Stimulated activated CD4-positive, alpha-beta T cell treated with anti-CD3 and anti-CD28 coated beads, Interleukin-12 subunit alpha, Interleukin-12 subunit beta, amount 100 ng/mL, for 4 hours (primary cell): Measurements from ENCODE around the gene TRANK1.
"Not testable (repeated sequence)": the region's sequence is repeated elsewhere in the genome, so short reads cannot be mapped to it uniquely, and the experiment has no call there.

Experiments used
- DNase-seq: peaks from one replicate; pipeline ENCODE4 v3.0.0-alpha.2; 2020

TRANK1 gene

GRCh38 chr3:36944641-36945270 is at the start of gene TRANK1:
TRANK1 (minus strand) TSS chr3:36945054; CDS start chr3:36944809, 245 bp downstream.
- peak; percentile 71 for DNase-seq

- peak; percentile 91 for DNase-seq
Measured at GRCh38 chr3:36993326-36994283, 48.8 kb upstream of the TRANK1 start, which contains the start of gene MLH1. MLH1 (plus strand) TSS chr3:36993518; CDS start chr3:36993548, 30 bp downstream.

- DNase-seq = no peak
Measured at GRCh38 chr3:36992806-36993325, 48.0 kb upstream of the TRANK1 start, which contains the start of gene EPM2AIP1. EPM2AIP1 (minus strand) TSS chr3:36993131; CDS start chr3:36993077, 54 bp downstream.

- DNase-seq = no peak
Measured at GRCh38 chr3:36991923-36992805, 47.3 kb upstream of the TRANK1 start.

- DNase-seq = peak; percentile 7
Measured at GRCh38 chr3:36991147-36991546, 46.3 kb upstream of the TRANK1 start.

GRCh38 chr3:36989568-36989967 is 44.7 kb upstream of the TRANK1 start:
- no peak for DNase-seq

GRCh38 chr3:36989005-36989404 is 44.2 kb upstream of the TRANK1 start:
- no peak for DNase-seq

GRCh38 chr3:36988356-36988755 is 43.5 kb upstream of the TRANK1 start:
- DNase-seq = no peak

GRCh38 chr3:36981006-36981405 is 36.2 kb upstream of the TRANK1 start:
- no peak for DNase-seq

- no peak for DNase-seq
Measured at GRCh38 chr3:36973139-36973538, 28.3 kb upstream of the TRANK1 start.

GRCh38 chr3:36972163-36972562 is 27.3 kb upstream of the TRANK1 start:
- DNase-seq = no peak

- no peak for DNase-seq
Measured at GRCh38 chr3:36969540-36970432, 24.9 kb upstream of the TRANK1 start.

GRCh38 chr3:36969085-36969484 is 24.2 kb upstream of the TRANK1 start:
- no peak for DNase-seq

GRCh38 chr3:36965440-36965839 is 20.6 kb upstream of the TRANK1 start:
- DNase-seq = no peak

- no peak for DNase-seq
Measured at GRCh38 chr3:36964817-36965216, 20.0 kb upstream of the TRANK1 start.

GRCh38 chr3:36964331-36964730 is 19.5 kb upstream of the TRANK1 start:
- no peak for DNase-seq

GRCh38 chr3:36963008-36963407 is 18.2 kb upstream of the TRANK1 start:
- DNase-seq = not testable (repeated sequence)

GRCh38 chr3:36960502-36960901 is 15.6 kb upstream of the TRANK1 start:
- DNase-seq = no peak

GRCh38 chr3:36959821-36960220 is 15.0 kb upstream of the TRANK1 start:
- DNase-seq = no peak

GRCh38 chr3:36957862-36958686 is 13.2 kb upstream of the TRANK1 start:
- no peak for DNase-seq

GRCh38 chr3:36957063-36957462 is 12.2 kb upstream of the TRANK1 start:
- no peak for DNase-seq
